ENCODE measurements around the gene GNG8.

Gene GNG8

GRCh38 chr19:46661020-46661731, 25.2 kb upstream of the GNG8 start, which contains the start of gene DACT3:
TSS of gene DACT3 (minus strand) at chr19:46661182. CDS start at chr19:46661064, 118 bp downstream.
- no peak within 1 kb of the TSS for H3K27ac ChIP-seq
- H3K4me2 ChIP-seq, result peak within 1 kb of the TSS; percentile 83
- H3K4me3 ChIP-seq (IDR thresholded peaks at IDR 0.05; ENCODE audit: insufficient read depth, low read depth, low read length), result no peak within 1 kb of the TSS
- H3K36me3 ChIP-seq (ENCODE audit: insufficient read depth), result no peaks in the 10 kb centered on the region
- H3K4me1 ChIP-seq (ENCODE audit: low read depth, poor library complexity, severe bottlenecking), result peaks cover 32% of the 10 kb centered on the region
- no peaks in the 10 kb centered on the region for H4K20me1 ChIP-seq (ENCODE audit: insufficient read depth)
- H3K79me2 ChIP-seq (ENCODE audit: insufficient read depth, low read depth), result no peaks in the 10 kb centered on the region
- no peak within 1 kb of the TSS for H3K9ac ChIP-seq
- peak within 1 kb of the TSS; percentile 45 for H2AFZ ChIP-seq (ENCODE audit: low read depth)
- no peak for TF ChIP-seq CTCF (conservative IDR thresholded peaks at IDR 0.05; ENCODE audit: low read depth, low read length)
- peaks cover 60% of the 10 kb centered on the region for H3K27me3 ChIP-seq (ENCODE audit: insufficient read depth, low read depth)

- Histone ChIP-seq H3K4me3 (IDR thresholded peaks at IDR 0.05; ENCODE audit: insufficient read depth, low read depth, low read length) (no peak overlapping the region), H3K27ac (no peak overlapping the region), H3K36me3 (ENCODE audit: insufficient read depth) (no peaks in the 10 kb centered on the region), H3K9ac (no peak overlapping the region), H4K20me1 (ENCODE audit: insufficient read depth) (no peaks in the 10 kb centered on the region), H3K27me3 (ENCODE audit: insufficient read depth, low read depth) (peaks cover 66% of the 10 kb centered on the region), H3K79me2 (ENCODE audit: insufficient read depth, low read depth) (no peaks in the 10 kb centered on the region), H3K4me2 (peak overlapping the region; percentile 83), H2AFZ (ENCODE audit: low read depth) (peak overlapping the region; percentile 45), H3K4me1 (ENCODE audit: low read depth, poor library complexity, severe bottlenecking) (peaks cover 32% of the 10 kb centered on the region)
- no peak for TF ChIP-seq CTCF (conservative IDR thresholded peaks at IDR 0.05; ENCODE audit: low read depth, low read length)
Observed at GRCh38 chr19:46660551-46661019, 24.6 kb upstream of the GNG8 start.

GRCh38 chr19:46660008-46660517, 24.1 kb upstream of the GNG8 start:
- no peaks in the 10 kb centered on the region for H3K36me3 ChIP-seq (ENCODE audit: insufficient read depth)
- H3K4me3 ChIP-seq (IDR thresholded peaks at IDR 0.05; ENCODE audit: insufficient read depth, low read depth, low read length), result no peak overlapping the region
- H3K79me2 ChIP-seq (ENCODE audit: insufficient read depth, low read depth), result no peaks in the 10 kb centered on the region
- peak overlapping the region; percentile 45; the same call in 1 of the 2 replicates for H2AFZ ChIP-seq (ENCODE audit: low read depth)
- no peak overlapping the region for H3K9ac ChIP-seq
- no peak overlapping the region for H3K27ac ChIP-seq
- no peak for TF ChIP-seq CTCF (conservative IDR thresholded peaks at IDR 0.05; ENCODE audit: low read depth, low read length)
- H3K4me2 ChIP-seq, result peak overlapping the region; percentile 83; the same call in 1 of the 2 replicates
- no peaks in the 10 kb centered on the region for H4K20me1 ChIP-seq (ENCODE audit: insufficient read depth)
- peaks cover 71% of the 10 kb centered on the region for H3K27me3 ChIP-seq (ENCODE audit: insufficient read depth, low read depth)
- peaks cover 32% of the 10 kb centered on the region for H3K4me1 ChIP-seq (ENCODE audit: low read depth, poor library complexity, severe bottlenecking)

GRCh38 chr19:46659151-46660007, 23.4 kb upstream of the GNG8 start:
- Histone ChIP-seq H4K20me1 (ENCODE audit: insufficient read depth) (no peaks in the 10 kb centered on the region), H3K4me2 (peak overlapping the region; percentile 30; the same call in 1 of the 2 replicates), H3K27ac (no peak overlapping the region), H3K9ac (no peak overlapping the region), H3K79me2 (ENCODE audit: insufficient read depth, low read depth) (no peaks in the 10 kb centered on the region), H3K4me3 (IDR thresholded peaks at IDR 0.05; ENCODE audit: insufficient read depth, low read depth, low read length) (no peak overlapping the region), H2AFZ (ENCODE audit: low read depth) (no peak overlapping the region), H3K36me3 (ENCODE audit: insufficient read depth) (no peaks in the 10 kb centered on the region), H3K27me3 (ENCODE audit: insufficient read depth, low read depth) (peaks cover 76% of the 10 kb centered on the region), H3K4me1 (ENCODE audit: low read depth, poor library complexity, severe bottlenecking) (peaks cover 32% of the 10 kb centered on the region)
- no peak for TF ChIP-seq CTCF (conservative IDR thresholded peaks at IDR 0.05; ENCODE audit: low read depth, low read length)

Data from KMS-11 (cell line).